ENCODE results near the gene KCNIP4.

DNA sequence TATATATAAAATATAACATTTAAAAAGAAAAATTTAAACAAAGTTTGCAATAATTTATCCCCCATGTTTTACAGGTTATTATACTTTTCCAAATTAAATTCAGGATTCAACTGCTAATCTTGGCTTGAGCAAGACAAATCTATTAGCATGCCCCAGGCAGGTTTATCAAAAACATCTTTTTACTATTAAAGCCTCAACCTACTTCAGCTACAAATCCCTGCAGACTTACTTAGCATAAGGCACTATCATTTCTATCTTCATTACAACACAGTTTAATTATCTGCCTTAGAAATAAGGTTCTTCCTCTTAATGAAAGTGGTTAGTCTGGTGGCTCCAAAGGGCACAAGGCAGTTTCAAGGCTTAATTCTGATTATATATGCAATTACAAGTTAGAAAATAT, 770.7 kb downstream of the KCNIP4 start:
- TF ChIP-seq EZH2 (IDR thresholded peaks at IDR 0.05; ENCODE audit: borderline replicate concordance) (no peak), EZH2phosphoT487 (IDR thresholded peaks at IDR 0.05; ENCODE audit: low read depth, severe bottlenecking, unreplicated experiment) (no peak)
- TF ChIP-seq, protein P1, sequence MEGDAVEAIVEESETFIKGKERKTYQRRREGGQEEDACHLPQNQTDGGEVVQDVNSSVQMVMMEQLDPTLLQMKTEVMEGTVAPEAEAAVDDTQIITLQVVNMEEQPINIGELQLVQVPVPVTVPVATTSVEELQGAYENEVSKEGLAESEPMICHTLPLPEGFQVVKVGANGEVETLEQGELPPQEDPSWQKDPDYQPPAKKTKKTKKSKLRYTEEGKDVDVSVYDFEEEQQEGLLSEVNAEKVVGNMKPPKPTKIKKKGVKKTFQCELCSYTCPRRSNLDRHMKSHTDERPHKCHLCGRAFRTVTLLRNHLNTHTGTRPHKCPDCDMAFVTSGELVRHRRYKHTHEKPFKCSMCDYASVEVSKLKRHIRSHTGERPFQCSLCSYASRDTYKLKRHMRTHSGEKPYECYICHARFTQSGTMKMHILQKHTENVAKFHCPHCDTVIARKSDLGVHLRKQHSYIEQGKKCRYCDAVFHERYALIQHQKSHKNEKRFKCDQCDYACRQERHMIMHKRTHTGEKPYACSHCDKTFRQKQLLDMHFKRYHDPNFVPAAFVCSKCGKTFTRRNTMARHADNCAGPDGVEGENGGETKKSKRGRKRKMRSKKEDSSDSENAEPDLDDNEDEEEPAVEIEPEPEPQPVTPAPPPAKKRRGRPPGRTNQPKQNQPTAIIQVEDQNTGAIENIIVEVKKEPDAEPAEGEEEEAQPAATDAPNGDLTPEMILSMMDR (IDR thresholded peaks at IDR 0.05; ENCODE audit: poor library complexity): no peak

All from hepatocyte (in vitro differentiated cells).